ENCODE results near the gene CASQ1. TPM values are rescaled to one million over a fixed set of nuclear protein-coding genes. Genes with fewer than 3 reads are reported as not detected.

CASQ1 gene
- total and polyA plus RNA-seq, 9 of the 15 experiments (the other 6 are each of a cell fraction or from before 2014, with no cell fraction given): not detected

DNA sequence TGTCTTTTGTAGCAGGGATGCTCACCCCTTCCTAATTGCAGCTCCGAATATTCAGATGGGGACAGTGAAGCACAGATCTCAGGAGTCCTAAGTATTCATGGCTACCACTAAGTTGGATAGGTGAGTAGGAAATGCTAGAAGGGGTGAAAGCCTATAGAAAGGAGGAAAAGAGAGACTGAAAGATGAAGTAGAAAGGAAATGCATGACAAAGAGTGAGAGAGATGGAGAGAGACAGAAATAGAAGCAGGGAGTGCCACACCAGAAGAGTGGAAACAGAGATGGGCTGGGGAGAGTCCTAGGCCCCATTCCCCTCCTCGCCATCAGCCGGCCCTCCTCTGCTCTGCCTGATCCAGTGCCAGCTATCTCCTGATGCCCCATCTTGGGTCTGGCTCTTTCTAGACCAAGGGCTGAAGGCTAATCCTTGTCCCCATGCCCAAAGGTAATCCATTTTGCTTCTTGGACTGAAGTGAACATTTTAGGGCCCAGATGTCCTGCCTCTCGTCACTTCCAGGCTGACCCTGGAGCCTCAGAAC, 16.8 kb downstream of the CASQ1 start:
- Histone ChIP-seq H3K79me2 (ENCODE audit: control insufficient read depth, insufficient read depth, low read length) (peaks cover 16% of the 10 kb centered on the region), H3K9me1 (ENCODE audit: control insufficient read depth, insufficient read depth, low read length) (no peaks in the 10 kb centered on the region), H4K20me1 (replicated peaks; ENCODE audit: control insufficient read depth, insufficient read depth, low read length) (peaks cover 3% of the 10 kb centered on the region; the same call in 1 of the 2 replicates), H3K9me3 (replicated peaks; ENCODE audit: control insufficient read depth, insufficient read depth, low read depth, low read length) (no peaks in the 10 kb centered on the region), H3K36me3 (ENCODE audit: control insufficient read depth, insufficient read depth, low read length) (peaks cover 50% of the 10 kb centered on the region; the same call in 2 of the 3 replicates), H3K4me3 (no peak overlapping the region), H3K27me3 (ENCODE audit: control insufficient read depth in 2 of 2, insufficient read depth in 2 of 2, low read length in 2 of 2) (no peaks in the 10 kb centered on the region), H3K4me2 (ENCODE audit: insufficient read depth, low read length) (no peak overlapping the region), H3K4me1 (replicated peaks in 1 of 2; ENCODE audit: control insufficient read depth in 2 of 2, insufficient read depth in 2 of 2, low read length in 2 of 2) (peaks cover 25 to 30% of the 10 kb centered on the region in 2 experiments), H3K27ac (ENCODE audit: extremely low read depth, low read depth, low read length) (no peak overlapping the region), H3K9ac (ENCODE audit: insufficient read depth in 1 of 2, low read depth in 2 of 2, low read length in 2 of 2) (peak overlapping the region in 1 of 2 experiments; percentile 20; a peak in 1 of 4 replicates), H2AFZ (ENCODE audit: low read depth, low read length) (no peak overlapping the region)
- no TSS peak for BruUV-seq (replicated peaks)
- intact Hi-C loops (cut with micrococcal nuclease) (no loop called here), in situ Hi-C loops (cut with MboI) (no loop called here)
- ATAC-seq: no peak
- DNase-seq (ENCODE audit: extremely low read depth in 1 of 4, low spot score in 3 of 4): no peak
- TF ChIP-seq JUN (IDR thresholded peaks at IDR 0.05; ENCODE audit: borderline replicate concordance, low read depth, low read length): no peak
- TF ChIP-seq JUN (CRISPR knock-in tag; IDR thresholded peaks at IDR 0.05; ENCODE audit: borderline replicate concordance): no peak
- TF ChIP-seq PYGO2 (tag; IDR thresholded peaks at IDR 0.05): no peak
- no peak for FAIRE-seq
- WGBS (ENCODE audit: insufficient coverage, low coverage, missing lambda C conversion rate): 98% methylated on average over 4 of the region's 4 CpGs
- POLR2A ChIA-PET: interaction anchor here (0.8 to 3.4 kb wide), 5 partner anchors 12 to 204 kb away, joined by 3 to 41 read pairs (median 3); no protein-coding TSS in a partner anchor
- CTCF ChIA-PET (ENCODE audit: low intra/inter-chr PET ratio): interaction anchor here (1.1 kb wide), 1 partner anchor 84 kb away, joined by 3 read pairs; no protein-coding TSS in a partner anchor

All from K562 (cell line).